ENCODE measurements around the gene TRDN. TPM values are rescaled to one million over a fixed set of nuclear protein-coding genes. Genes with fewer than 3 reads are reported as not detected.
"Not testable (repeated sequence)": the region's sequence is repeated elsewhere in the genome, so short reads cannot be mapped to it uniquely, and the experiment has no call there.

Gene TRDN
- total RNA-seq, 1 donor from 2014 or later, result 0.12 TPM

DNA sequence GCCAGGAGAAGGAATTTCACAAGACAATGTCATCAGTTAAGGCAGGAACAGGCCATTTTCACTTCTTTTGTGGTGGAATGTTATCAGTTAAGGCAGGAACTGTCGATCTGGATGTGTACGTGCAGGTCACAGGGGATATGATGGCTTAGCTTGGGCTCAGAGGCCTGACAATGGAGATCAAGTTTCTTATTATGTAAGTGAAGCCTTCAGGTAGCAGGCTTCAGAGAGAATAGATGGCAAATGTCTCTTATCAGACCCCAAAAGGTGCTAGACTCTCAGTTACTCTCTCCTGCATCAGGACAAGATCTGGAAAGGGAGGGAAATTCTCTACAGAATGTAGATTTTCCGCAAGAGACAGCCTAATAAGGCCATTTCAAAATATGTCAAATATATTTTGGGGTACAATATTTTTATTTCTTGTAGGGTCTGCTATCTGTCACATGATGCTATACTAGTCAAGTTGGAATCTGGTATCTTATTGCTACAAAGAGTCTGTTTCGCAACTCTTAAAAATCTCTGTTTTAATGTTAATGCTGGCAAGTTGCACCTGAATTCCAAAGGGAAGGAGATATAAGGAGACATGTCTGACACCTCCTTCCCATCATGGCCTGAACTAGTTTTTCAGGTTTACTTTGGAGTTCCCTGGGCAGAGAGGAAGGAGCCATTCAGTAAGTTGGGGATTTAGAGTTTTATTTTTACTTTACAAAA, 48.8 kb downstream of the TRDN start:
- H3K27me3 Mint-ChIP-seq, result peaks cover 25% of the 10 kb centered on the region
- peaks cover 13% of the 10 kb centered on the region for H3K4me1 Mint-ChIP-seq (ENCODE audit: low read depth)
- H3K27ac Mint-ChIP-seq, result no peak overlapping the region
- H3K9me3 Mint-ChIP-seq (ENCODE audit: low read depth), result no peaks in the 10 kb centered on the region
- no peaks in the 10 kb centered on the region for H3K36me3 Mint-ChIP-seq (ENCODE audit: insufficient read depth)
- no peak for DNase-seq (ENCODE audit: low spot score, unreplicated experiment)
- TF ChIP-seq, protein P1, sequence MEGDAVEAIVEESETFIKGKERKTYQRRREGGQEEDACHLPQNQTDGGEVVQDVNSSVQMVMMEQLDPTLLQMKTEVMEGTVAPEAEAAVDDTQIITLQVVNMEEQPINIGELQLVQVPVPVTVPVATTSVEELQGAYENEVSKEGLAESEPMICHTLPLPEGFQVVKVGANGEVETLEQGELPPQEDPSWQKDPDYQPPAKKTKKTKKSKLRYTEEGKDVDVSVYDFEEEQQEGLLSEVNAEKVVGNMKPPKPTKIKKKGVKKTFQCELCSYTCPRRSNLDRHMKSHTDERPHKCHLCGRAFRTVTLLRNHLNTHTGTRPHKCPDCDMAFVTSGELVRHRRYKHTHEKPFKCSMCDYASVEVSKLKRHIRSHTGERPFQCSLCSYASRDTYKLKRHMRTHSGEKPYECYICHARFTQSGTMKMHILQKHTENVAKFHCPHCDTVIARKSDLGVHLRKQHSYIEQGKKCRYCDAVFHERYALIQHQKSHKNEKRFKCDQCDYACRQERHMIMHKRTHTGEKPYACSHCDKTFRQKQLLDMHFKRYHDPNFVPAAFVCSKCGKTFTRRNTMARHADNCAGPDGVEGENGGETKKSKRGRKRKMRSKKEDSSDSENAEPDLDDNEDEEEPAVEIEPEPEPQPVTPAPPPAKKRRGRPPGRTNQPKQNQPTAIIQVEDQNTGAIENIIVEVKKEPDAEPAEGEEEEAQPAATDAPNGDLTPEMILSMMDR (IDR thresholded peaks at IDR 0.05; ENCODE audit: unreplicated experiment), result no peak
- no peak overlapping the region for H3K4me3 Mint-ChIP-seq (ENCODE audit: low read depth)

DNA sequence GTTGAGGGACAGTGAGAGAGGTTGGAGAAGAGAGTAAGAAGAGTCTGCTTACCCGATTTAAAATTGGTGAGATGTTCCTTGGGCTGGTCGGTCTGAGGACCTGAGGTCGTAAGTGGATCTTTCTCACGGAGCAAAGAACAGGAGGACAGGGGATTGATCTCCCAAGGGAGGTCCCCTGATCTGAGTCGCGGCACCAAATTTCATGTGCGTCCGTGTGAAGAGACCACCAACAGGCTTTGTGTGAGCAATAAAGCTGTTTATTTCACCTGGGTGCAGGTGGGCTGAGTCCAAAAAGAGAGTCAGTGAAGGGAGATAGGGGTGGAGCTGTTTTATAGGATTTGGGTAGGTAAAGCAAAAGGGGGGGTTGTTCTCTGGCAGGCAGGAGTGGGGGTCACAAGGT, 49.3 kb downstream of the TRDN start:
- not testable (repeated sequence) for DNase-seq (ENCODE audit: low spot score, unreplicated experiment); H3K4me3 Mint-ChIP-seq (ENCODE audit: low read depth); H3K36me3 Mint-ChIP-seq (ENCODE audit: insufficient read depth); H3K27ac Mint-ChIP-seq; H3K9me3 Mint-ChIP-seq (ENCODE audit: low read depth)
- H3K27me3 Mint-ChIP-seq, result peaks cover 25% of the 10 kb centered on the region
- peaks cover 13% of the 10 kb centered on the region for H3K4me1 Mint-ChIP-seq (ENCODE audit: low read depth)

DNA sequence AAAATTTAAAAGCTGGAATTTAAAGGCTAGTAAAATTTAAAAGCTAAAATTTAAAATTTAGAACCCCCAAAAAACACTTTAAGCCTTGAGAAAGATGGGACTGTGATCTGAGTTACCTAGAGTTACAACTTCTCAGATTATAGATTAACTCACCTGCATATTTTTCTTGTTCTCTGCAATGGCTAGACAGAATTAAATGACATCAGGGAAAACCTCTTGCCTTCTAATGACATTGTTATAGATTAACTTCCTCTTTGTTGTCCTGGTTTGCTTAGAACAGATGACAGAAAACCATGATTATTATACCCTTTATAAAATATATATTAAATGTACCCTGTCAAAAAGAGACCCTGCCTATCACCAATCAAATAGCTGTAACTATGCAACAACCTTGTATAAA, 56.4 kb downstream of the TRDN start:
- Mint-ChIP-seq H3K27me3 (peaks cover 4% of the 10 kb centered on the region), H3K9me3 (ENCODE audit: low read depth) (peaks cover 9% of the 10 kb centered on the region), H3K4me3 (ENCODE audit: low read depth) (no peak overlapping the region), H3K4me1 (ENCODE audit: low read depth) (peaks cover 12% of the 10 kb centered on the region), H3K36me3 (ENCODE audit: insufficient read depth) (no peaks in the 10 kb centered on the region), H3K27ac (no peak overlapping the region)
- TF ChIP-seq, protein P1 (IDR thresholded peaks at IDR 0.05; ENCODE audit: unreplicated experiment), result no peak
- DNase-seq (ENCODE audit: low spot score, unreplicated experiment), result no peak

DNA sequence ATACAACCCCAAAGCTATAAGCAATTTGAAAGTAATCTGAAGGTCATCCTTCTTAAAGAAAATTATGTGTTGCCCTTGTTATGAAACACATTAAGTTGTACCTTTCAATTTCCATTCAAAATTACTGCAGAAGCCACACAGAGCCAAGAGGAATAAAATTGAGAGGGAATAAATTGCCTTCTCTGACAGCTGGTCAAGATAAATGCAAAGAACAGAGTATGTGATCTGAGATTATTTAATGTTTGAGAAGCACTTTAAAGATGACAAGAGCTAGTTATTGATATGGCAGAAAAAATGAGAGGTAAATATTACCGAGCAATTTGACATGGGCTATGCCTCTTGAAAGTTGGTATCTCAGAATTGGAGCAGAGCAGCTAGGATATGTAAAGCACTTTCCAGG, 61.6 kb downstream of the TRDN start:
- DNase-seq (ENCODE audit: low spot score, unreplicated experiment), result no peak
- Mint-ChIP-seq H3K4me3 (ENCODE audit: low read depth) (no peak overlapping the region), H3K4me1 (ENCODE audit: low read depth) (peaks cover 10% of the 10 kb centered on the region), H3K36me3 (ENCODE audit: insufficient read depth) (no peaks in the 10 kb centered on the region), H3K9me3 (ENCODE audit: low read depth) (peaks cover 5% of the 10 kb centered on the region), H3K27ac (no peak overlapping the region), H3K27me3 (no peaks in the 10 kb centered on the region)
- TF ChIP-seq, protein P1 (IDR thresholded peaks at IDR 0.05; ENCODE audit: unreplicated experiment), result no peak

DNA sequence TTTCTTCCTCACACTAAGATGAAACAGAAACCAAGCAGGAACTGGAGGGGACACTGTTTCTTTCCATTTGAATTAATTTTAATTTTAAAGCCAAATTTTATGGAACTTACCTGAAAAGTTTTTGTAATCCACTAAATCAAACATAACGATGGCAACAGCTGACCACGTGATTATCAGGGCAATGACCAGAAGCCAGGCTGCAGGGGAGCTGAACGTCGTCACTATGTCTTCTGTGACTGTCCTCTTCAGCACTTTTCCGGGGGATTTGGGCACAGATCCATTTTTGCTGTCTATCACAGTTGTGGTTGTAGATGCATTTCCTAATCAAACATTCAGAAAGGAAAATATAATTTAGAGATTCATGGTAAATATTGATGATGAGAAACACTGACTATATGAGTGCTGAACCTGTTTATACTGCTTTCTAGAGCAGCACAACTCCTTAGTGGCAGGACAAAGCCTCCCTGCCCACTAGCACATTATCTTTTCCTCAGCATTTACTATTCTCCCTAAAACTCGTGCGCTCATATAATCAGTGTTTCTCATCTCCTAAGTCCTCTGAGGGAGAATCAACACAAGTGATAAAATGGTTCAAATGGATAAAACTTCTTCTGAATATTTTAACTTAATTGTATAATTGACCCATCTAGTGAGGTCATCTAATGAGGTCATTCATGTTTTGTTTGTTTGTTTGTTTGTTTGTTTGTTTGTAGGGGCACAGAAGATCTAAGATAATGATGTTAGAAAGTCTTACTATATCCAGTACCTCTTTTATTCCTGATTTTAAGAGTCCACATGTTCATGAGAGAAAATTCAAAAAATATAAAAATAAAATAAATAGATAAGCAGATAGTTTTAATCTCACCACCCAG, 65.7 kb downstream of the TRDN start:
- Mint-ChIP-seq H3K27ac (no peak overlapping the region), H3K9me3 (ENCODE audit: low read depth) (peaks cover 3% of the 10 kb centered on the region), H3K4me1 (ENCODE audit: low read depth) (peaks cover 12% of the 10 kb centered on the region)

More for the DNA sequence above, 65.7 kb downstream of the TRDN start:
- TF ChIP-seq, protein P1 (IDR thresholded peaks at IDR 0.05; ENCODE audit: unreplicated experiment), result no peak
- no peaks in the 10 kb centered on the region for H3K27me3 Mint-ChIP-seq
- no peak overlapping the region for H3K4me3 Mint-ChIP-seq (ENCODE audit: low read depth)
- no peaks in the 10 kb centered on the region for H3K36me3 Mint-ChIP-seq (ENCODE audit: insufficient read depth)
- no peak for DNase-seq (ENCODE audit: low spot score, unreplicated experiment)
